DND-41 (cell line): ENCODE results near the gene EXOC8.

ENCODE experiments used
- ATAC-seq: fragments of 200-7000 bp; cut with Tn5 transposase; 3 replicates; pipeline ENCODE4 v1.9.1; 2021; ENCODE audit warnings: low read depth; ENCODE audit not compliant: insufficient read depth
- DNase-seq: peaks from one replicate; pipeline ENCODE4 v3.0.0-alpha.2; 2020
- H2AFZ ChIP-seq: 2 replicates; pipeline ENCODE4 v1.6.0; 2012; ENCODE audit warnings: low read depth, low read length
- H3K27ac ChIP-seq: 2 replicates; pipeline ENCODE4 v1.5.1; 2012; ENCODE audit warnings: low read length, inconsistent platforms
- H3K27me3 ChIP-seq: fragments of 200-600 bp; sonication (generic); 2 replicates; pipeline ENCODE4 v1.6.0; 2012; ENCODE audit warnings: low read length, mild to moderate bottlenecking, inconsistent platforms; ENCODE audit not compliant: insufficient read depth, poor library complexity
- H3K36me3 ChIP-seq: 2 replicates; pipeline ENCODE4 v1.5.1; 2012; ENCODE audit warnings: low read length, inconsistent platforms; ENCODE audit not compliant: insufficient read depth
- H3K4me1 ChIP-seq: 2 replicates; pipeline ENCODE4 v1.5.1; 2012; ENCODE audit warnings: mild to moderate bottlenecking, low read length; ENCODE audit not compliant: insufficient read depth
- H3K4me2 ChIP-seq: 2 replicates; pipeline ENCODE4 v1.6.0; 2012; ENCODE audit warnings: mild to moderate bottlenecking, moderate library complexity, low read length, inconsistent platforms; ENCODE audit not compliant: insufficient read depth
- H3K4me3 ChIP-seq, 2 experiments: fragments of 200-600 bp in 1 of 2; shearing (Covaris generic) in 1 of 2; 2 replicates each; pipeline ENCODE4 v1.5.1; 2012 to 2016; ENCODE audit warnings: inconsistent platforms in 2 of 2, low read length in 2 of 2, mild to moderate bottlenecking in 2 of 2, low read depth in 1 of 2, moderate library complexity in 1 of 2
- H3K79me2 ChIP-seq: 2 replicates; pipeline ENCODE4 v1.6.0; 2012; ENCODE audit warnings: low read length, inconsistent platforms; ENCODE audit not compliant: insufficient read depth
- H3K9ac ChIP-seq: 2 replicates; pipeline ENCODE4 v1.6.0; 2012; ENCODE audit warnings: low read depth, mild to moderate bottlenecking, inconsistent platforms, low read length, moderate library complexity
- H3K9me3 ChIP-seq: 2 replicates; pipeline ENCODE4 v1.5.1; 2012; ENCODE audit warnings: low read length, moderate library complexity, mild to moderate bottlenecking, inconsistent platforms; ENCODE audit not compliant: insufficient read depth, severe bottlenecking
- H4K20me1 ChIP-seq: 2 replicates; pipeline ENCODE4 v1.6.0; 2012; ENCODE audit warnings: low read length; ENCODE audit not compliant: insufficient read depth
- CTCF ChIP-seq: IDR thresholded peaks from 2 replicates; pipeline ENCODE4 v1.5.1; 2012; ENCODE audit warnings: borderline replicate concordance, low read length, moderate library complexity, mild to moderate bottlenecking; ENCODE audit not compliant: poor library complexity, severe bottlenecking; ENCODE audit errors: extremely low read depth
- EZH2 ChIP-seq: IDR thresholded peaks from 3 replicates; pipeline ENCODE4 v1.6.1; 2012; ENCODE audit warnings: borderline replicate concordance, low read depth, mild to moderate bottlenecking, moderate library complexity, low read length, inconsistent platforms; ENCODE audit not compliant: severe bottlenecking

EXOC8 gene

GRCh38 chr1:231372501-231372900 is 34.8 kb upstream of the EXOC8 start:
- ATAC-seq: no peak
- Histone ChIP-seq H3K4me3 (no peak overlapping the region), H4K20me1 (peaks cover 14% of the 10 kb centered on the region), H3K9me3 (no peaks in the 10 kb centered on the region), H3K4me2 (no peak overlapping the region), H3K9ac (no peak overlapping the region), H3K79me2 (peaks cover 26% of the 10 kb centered on the region), H2AFZ (no peak overlapping the region), H3K27me3 (no peaks in the 10 kb centered on the region), H3K27ac (no peak overlapping the region), H3K36me3 (peaks cover 32% of the 10 kb centered on the region), H3K4me1 (no peaks in the 10 kb centered on the region)
- no peak for TF ChIP-seq EZH2
- no peak for TF ChIP-seq CTCF
- no peak for DNase-seq

- Histone ChIP-seq H3K4me2 (no peak overlapping the region), H3K4me3 (no peak overlapping the region), H3K4me1 (no peaks in the 10 kb centered on the region), H3K36me3 (peaks cover 58% of the 10 kb centered on the region), H3K27ac (no peak overlapping the region), H3K9me3 (no peaks in the 10 kb centered on the region), H2AFZ (no peak overlapping the region), H3K79me2 (peaks cover 6% of the 10 kb centered on the region), H4K20me1 (peaks cover 3% of the 10 kb centered on the region), H3K27me3 (no peaks in the 10 kb centered on the region), H3K9ac (no peak overlapping the region)
- TF ChIP-seq CTCF (no peak), EZH2 (no peak)
- DNase-seq (no peak), ATAC-seq (no peak)
Measured at GRCh38 chr1:231369282-231369681, 31.6 kb upstream of the EXOC8 start.

DNA sequence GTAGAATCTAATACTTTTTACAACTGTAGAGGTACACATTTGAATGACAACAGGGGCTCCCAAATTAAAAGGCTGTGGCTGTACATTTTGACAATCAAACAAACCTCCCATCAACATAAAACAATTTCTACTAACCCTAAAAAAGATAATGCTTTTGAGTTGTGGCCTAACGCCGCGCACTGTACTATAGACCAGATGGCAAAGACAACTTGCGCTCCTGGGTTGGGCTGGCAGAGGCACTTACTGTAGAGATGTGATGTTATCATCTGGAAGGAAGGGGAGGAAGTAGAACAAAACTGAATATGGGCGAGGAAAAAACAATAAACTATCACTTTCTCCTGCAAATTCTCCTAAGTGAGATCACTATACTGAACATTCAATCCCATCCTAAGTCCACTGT is 26.5 kb upstream of the EXOC8 start:
- Histone ChIP-seq H3K4me3 (no peak overlapping the region), H3K4me2 (no peak overlapping the region), H4K20me1 (no peaks in the 10 kb centered on the region), H2AFZ (no peak overlapping the region), H3K9me3 (no peaks in the 10 kb centered on the region), H3K79me2 (0 out of 2 replicates have a peak, but pooled peaks cover 2% of the 10 kb centered on the region), H3K27me3 (no peaks in the 10 kb centered on the region), H3K27ac (no peak overlapping the region), H3K36me3 (peaks cover 59% of the 10 kb centered on the region), H3K4me1 (no peaks in the 10 kb centered on the region), H3K9ac (no peak overlapping the region)
- no peak for DNase-seq
- TF ChIP-seq EZH2 (no peak), CTCF (no peak)
- no peak; the same call in 2 of the 3 replicates for ATAC-seq

GRCh38 chr1:231363624-231364023 is 26.0 kb upstream of the EXOC8 start:
- peaks cover 56% of the 10 kb centered on the region for H3K36me3 ChIP-seq
- H3K27me3 ChIP-seq: no peaks in the 10 kb centered on the region
- H3K27ac ChIP-seq: no peak overlapping the region
- H4K20me1 ChIP-seq: no peaks in the 10 kb centered on the region
- DNase-seq: no peak
- H3K4me3 ChIP-seq: no peak overlapping the region
- TF ChIP-seq CTCF (no peak), EZH2 (no peak)
- H3K4me2 ChIP-seq: no peak overlapping the region
- no peaks in the 10 kb centered on the region for H3K4me1 ChIP-seq
- H3K79me2 ChIP-seq: 0 out of 2 replicates have a peak, but pooled peaks cover 2% of the 10 kb centered on the region
- no peak for ATAC-seq
- no peaks in the 10 kb centered on the region for H3K9me3 ChIP-seq
- no peak overlapping the region for H2AFZ ChIP-seq
- H3K9ac ChIP-seq: no peak overlapping the region
